NCI-H128 (cell line): ENCODE data around the gene WNT2.

Source experiments
- DNase-seq: peaks from one replicate; lab custom pipeline; 2025; ENCODE audit not compliant: unreplicated experiment; lab: John Stamatoyannopoulos, UW

Gene WNT2

GRCh38 chr7:117322741-117323304, at the start of gene WNT2:
Gene WNT2 (minus strand): TSS chr7:117323058. CDS start chr7:117322989, 69 bp downstream.
- no peak for DNase-seq

DNA sequence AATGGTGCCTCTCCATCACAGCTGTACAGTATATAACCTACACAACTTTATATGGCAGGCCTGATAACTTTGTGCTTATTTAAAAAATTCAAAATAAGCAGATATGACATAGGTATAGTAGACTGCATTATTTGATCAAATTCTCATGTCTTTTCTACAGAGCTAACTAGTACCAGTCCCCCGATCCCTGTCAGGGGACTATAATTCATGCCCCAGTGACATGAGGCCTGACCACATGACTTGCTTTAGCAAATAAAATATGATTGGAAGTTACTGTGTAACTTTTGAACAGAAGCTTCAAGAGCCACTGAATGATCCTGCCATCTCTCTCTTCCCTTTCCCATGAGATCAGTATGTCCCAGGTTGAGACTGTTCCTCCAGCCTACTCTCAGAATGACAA, 49.2 kb upstream of the WNT2 start:
- DNase-seq = no peak

- no peak for DNase-seq
These were observed 41.7 kb upstream of the WNT2 start for GRCh38 chr7:117364339-117365080.

DNA sequence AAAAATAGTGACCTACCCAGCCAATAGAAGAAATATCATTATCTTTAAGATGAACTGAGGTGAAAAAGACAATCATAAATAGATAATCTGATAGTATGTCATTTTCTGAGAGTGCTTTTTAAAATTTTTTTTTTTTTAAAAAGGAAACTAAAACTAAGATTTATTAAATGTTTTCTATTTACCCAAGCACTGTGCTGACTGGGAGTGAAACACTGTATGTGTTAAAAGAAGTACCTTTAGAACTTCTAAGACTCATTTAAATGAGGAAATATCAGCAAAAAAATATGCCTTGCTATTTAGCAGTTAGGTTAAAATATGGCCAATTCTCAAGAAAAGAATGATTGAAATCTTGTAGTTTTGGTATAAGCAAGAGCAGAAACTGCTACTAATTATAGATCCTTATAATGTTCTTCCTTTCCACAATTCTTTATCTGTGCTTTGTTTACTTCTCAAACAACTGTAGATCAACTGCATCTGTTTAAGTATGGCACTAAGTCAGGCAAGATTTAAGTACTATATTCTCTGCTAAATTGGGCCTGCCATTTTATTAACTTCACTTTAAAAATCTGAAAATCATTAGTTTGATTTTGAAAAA, 39.5 kb upstream of the WNT2 start:
- DNase-seq = no peak

- DNase-seq = no peak
These were observed 27.2 kb upstream of the WNT2 start for GRCh38 chr7:117350027-117350426.

- DNase-seq = no peak
These were observed 26.7 kb upstream of the WNT2 start for GRCh38 chr7:117349570-117349969.

GRCh38 chr7:117347962-117348672, 25.3 kb upstream of the WNT2 start:
- no peak for DNase-seq

DNA sequence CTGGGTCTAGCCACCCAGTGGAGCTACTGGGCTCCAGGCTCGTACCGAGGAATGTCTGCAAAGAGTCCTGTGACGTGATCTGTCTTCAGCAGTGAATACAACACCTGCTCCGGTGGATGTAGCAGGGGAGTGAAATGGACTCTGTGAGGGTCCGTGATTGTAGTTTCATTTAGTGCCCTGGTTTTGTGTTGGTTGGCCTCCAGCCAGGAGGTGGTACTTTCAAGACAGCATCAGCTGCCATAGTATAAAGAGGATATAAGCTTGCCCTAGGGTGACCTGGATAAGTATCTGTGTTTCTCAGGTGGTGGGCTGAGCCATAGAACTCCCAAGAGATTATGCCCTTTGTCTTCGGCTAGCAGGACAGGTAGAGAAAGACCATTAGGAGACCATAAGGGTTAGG, 24.6 kb upstream of the WNT2 start:
- no peak for DNase-seq

DNA sequence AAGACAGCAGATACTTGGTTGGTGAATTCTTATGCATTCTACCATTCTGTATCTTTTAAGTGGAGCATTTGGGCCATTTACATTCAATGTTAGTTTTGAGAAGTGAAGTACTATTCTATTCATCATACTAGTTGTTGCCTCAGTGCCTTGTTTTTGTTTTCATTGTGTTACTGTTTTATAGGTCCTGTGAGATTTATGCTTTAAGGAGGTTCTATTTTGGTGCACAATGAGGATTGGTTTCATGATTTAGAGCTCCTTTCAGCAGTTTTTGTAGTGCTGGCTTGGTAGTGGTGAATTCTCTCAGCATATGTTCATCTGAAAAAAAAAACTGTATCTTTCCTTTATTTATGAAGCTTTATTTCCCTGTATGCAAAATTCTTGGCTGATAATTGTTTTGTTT, 23.3 kb upstream of the WNT2 start:
- no peak for DNase-seq

DNA sequence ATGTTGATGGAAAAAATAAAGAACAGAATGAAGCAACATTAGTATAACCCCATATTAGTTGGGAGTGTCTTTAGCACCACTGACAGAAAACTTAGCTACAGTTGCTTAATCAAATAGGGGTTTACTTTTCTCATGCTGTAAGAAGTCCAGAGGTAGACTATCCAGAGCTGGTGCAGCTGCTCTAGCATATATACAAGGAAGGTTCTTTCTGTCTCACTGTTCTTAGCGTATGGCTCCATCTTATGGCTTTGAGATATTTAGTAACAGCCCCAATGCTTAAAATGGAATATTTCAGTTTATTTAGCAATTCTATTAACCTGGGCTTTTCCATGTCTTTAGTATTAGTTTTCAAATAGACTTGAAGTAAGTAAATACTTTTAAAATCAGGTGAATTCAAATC, 15.2 kb upstream of the WNT2 start:
- DNase-seq = no peak

DNA sequence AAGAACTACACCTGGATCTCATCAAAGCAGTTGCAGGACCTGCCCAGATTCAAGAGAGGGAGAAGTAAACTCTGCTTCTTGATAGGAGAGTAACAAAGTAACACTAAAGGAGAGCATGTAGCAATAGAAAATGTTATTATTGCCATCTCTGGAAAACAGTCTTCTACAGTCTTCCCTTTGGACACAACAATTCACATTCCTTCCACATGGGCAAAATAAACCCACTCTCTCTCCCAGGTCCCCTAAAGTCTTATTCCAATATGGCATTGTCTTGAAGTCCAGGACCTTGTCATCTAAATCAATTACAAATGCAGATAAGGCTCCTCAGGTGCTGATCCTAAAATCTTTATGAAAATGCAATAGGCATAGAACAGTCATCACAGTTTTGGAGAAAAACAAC, 10.3 kb upstream of the WNT2 start:
- no peak for DNase-seq

- DNase-seq = no peak
These were observed 9.2 kb upstream of the WNT2 start for GRCh38 chr7:117332031-117332430.

DNA sequence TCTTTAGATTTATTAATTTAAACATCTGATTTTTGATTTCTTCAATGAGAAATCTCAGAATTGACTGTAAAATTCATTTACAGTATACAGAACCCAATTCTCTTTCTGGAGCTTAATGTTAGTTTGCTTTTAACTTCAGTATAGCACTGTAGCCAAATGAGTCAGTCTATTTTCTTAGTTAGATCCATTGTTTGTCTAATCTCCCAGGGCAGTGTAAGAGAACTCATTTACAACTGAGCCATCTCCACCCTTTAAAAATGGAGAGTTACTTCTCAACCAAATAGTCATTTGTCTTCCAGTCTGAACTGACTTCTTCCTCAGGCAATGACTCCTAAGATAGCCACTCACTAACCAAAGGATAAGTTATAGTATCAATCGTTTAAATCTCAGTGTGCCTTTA, 3.0 kb upstream of the WNT2 start:
- DNase-seq = no peak

DNA sequence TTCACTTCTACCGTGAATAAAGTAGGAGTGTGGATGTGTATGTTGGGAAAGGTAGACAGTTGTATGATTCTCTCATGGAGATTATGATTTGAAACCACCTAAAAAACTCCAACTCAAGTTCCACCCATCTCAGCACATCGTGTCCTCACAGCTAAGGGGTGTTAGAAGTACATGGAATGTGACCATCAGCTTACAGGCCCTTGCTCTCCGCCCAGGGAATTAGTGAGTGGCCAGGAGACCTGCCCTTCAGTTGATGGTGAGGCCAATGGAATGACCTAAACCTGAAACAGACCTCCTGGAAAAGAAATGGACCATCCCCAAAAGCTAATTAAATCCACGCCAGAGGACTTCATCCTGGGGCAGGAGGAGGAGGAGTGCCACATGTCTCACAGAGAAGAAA, 2.1 kb upstream of the WNT2 start:
- DNase-seq = no peak

DNA sequence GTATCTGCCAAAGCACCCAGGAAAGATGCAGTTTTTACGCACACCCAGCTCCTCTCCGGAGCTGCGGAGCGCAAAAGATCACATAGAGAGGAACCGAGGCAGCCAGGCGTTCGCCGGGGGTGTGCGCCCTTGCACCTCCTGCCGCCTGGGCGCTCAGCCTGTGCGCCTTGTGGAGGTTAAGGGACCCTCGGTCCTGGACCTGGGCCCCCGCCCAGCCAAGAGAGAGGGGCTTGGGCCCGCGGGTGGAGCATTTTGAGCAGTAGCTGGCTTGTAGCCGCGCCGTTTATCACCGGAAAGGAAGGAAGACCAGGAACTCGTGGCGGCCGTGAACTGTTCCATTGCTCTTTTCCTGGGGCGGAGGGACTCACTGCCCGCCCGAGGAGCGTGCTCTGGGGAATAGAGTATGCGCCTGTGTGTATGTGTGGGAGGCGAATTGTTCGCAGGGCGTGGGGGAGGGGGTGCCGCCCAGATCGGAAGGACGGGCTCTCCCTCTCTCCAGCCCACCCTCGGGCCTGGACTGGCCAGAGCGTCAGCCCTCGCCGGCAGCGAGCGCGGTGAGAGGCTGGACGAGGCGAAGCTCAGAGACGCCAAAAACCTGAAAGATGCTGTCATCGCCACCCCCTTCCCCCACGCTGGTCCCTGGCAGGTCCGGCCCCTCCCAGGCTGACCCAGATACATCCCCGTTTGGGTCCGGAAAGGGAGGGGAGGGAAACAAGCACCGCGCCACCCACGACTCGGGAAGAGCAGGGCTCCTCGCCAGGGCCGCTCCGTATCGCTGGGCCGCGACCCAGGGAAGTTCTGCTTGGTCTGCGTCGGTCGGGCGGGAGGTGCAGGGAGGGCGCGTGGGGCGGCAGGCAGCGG, 1.2 kb upstream of the WNT2 start:
- DNase-seq = no peak

DNA sequence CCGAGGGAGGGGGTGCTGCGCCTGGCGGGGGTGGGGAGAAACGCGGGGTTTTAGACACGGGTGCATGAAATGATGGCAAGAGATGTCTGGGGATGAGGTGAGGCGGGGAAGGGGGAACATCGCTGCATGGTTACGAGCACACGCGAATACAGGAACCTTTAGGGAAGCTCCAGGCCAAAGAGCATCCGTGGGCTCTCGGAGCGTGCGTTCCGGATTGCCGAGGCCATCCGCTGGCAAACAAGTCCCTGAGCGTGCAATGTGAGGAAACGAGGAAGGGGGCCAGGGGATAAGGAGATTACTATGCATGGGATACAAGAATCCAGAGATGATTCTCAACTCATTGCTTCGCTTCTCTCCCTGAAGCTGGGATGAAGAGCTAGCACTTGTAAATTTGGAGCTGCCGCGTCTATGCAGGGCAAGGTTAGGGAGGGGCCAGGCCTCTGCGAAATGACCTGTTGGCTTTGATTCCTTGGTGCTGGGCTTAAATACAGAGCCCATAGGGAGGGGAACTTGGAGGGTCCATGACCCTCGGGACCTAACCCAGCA, 520 bp upstream of the WNT2 start:
- no peak for DNase-seq

DNA sequence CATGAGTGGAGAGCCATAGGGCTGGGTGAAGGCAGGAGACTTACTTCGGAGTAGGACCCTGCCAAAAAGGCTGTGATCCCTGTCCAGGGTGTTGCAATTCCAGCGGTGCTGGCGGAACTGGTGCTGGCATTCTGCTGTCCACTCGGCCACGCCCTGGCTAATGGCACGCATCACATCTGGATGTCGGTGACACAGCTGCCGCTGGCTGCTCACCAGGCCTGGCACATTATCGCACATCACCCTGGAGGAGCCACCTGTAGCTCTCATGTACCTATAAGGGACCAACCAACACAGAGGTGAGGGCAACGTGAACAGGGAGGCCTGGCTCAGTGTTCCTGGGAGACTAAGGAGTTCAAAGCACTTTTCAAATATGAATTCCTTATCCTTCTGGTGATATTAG, 2.3 kb downstream of the WNT2 start:
- no peak for DNase-seq

- no peak for DNase-seq
These were observed 3.7 kb downstream of the WNT2 start for GRCh38 chr7:117319181-117319580.

DNA sequence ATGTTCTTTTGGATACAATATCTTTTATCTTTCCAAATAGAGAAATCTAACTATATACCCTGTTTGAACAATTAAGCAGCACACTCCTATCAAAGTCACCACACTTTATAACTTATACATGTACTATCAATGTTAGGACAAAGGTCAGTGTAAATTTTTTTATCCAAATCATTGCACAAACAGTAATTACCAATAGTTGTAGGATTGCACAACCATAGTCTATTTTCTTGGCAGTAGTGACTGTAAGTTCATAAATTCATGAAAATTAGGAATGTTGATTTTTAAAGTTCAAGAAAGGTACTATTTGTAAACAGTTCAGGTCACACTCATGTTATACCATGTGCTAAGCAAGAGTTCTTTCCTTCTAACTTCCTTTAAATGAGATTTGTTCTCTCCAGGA, 9.3 kb downstream of the WNT2 start:
- no peak for DNase-seq

DNA sequence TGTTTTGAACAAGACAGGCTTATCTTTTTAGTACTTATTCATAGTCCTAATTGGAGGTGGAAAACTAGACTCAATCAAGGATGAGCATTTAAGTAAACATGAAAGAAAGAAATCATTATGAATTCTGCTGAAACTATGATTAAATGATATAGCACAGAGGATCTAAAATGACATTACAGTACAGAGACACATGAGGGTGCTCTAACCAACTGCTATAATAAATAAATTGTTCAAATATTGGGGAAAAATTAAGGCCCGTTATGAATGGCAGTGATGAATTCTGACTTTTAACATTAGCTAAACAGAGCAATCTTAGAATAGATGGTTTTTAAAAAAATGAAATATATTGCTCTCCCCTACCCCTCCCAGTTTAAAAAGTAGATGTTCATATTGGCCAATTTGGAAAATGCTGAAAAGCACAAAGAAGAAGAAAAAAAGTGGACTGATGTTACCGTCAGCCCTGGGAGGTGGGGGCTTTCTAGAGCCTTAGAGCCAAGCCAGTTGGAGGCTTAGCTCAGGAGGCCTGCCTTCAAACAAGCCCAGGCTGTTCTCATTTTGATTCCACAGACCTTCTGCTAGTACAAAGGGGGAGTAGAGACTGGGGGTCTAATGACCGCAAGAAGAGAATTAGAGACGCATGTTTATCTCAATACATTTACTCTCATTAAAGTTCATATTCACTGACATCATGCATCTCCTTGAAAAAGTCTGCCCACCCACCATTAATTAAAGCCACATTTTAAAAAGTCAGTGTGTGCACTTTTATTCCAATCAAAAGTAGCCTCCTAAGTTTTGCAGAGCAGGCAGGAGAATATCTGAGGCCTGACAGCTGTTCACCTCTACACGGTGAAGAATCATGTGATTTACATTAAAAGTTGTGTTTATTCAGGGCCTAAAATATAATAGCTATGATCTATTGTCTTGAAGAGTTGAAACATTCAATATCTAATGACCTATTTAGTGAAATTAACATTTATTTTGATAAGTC, 10.0 kb downstream of the WNT2 start:
- no peak for DNase-seq
